GM18867 (cell line): Measurements from ENCODE around the gene FOXK1.
"Not testable (repeated sequence)": the region's sequence is repeated elsewhere in the genome, so short reads cannot be mapped to it uniquely, and the experiment has no call there.

Experiments used
- ATAC-seq: cut with Tn5 transposase; IDR thresholded peaks from one replicate; pipeline ENCODE4 v1.9.1; 2021; ENCODE audit warnings: mild to moderate bottlenecking, moderate library complexity; ENCODE audit not compliant: unreplicated experiment

The FOXK1 gene

DNA sequence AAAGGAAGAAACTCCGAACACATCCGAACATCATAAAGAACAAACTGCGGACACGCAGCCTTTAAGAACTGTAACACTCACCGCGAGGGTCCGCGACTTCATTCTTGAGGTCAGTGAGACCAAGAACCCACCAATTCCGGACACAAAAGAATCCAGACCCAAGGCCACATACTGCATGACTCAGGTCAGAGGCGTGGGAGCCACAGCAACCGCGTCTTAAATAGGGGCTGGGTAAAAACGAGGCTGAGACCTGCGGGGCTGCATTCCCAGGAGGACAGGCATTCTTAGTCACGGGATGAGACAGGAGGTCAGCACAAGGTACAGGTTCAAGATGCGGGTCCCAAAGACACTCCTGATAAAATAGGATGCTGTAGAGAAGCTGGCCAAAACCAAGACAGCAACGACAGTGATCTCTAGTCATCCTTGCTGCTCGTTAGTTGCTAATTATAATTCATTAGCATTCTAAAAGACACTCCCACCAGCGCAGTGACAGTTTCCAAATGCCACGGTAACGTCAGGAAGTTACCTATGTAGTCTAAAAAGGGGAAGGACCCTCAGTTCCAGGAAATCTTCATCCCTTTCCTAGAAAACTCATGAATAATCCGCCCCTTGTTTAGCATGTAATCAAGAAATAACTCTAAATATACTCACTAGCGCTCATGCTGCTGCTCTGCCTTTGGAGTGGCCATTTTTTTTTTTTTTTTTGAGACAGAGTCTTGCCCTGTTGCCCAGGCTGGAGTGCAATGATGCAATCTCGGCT, 112.7 kb downstream of the FOXK1 start:
- ATAC-seq: no peak

- no peak for ATAC-seq
Observed at GRCh38 chr7:4796453-4796852, 114.4 kb downstream of the FOXK1 start.

GRCh38 chr7:4797858-4798705, 116.0 kb downstream of the FOXK1 start:
- ATAC-seq: peak; percentile 80

DNA sequence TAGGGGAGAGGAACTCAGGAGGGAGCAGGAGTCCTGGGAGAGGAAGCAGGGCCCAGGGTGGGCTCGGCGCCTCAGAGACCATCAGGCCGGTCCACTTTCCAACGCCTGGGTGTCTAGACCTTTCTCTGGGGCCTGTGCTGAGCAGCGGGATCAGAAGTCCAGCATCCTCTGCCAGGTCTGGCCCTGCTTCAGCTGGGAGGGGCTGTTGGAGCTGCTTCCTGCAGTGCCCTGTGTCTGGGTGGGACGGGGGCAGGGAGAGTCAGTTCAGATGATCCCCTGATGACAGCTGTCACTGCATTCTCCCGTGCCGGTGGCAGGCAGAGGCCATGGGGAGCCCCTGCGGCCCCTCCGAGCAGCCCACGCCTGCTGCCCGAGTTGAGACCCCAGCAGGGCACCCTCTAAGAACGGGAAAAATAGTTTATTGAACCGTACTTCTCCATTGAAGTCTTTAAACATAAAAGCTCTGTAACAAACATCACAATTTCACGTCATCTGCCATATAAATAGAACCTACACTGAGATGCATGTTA, 116.7 kb downstream of the FOXK1 start:
- ATAC-seq: no peak

DNA sequence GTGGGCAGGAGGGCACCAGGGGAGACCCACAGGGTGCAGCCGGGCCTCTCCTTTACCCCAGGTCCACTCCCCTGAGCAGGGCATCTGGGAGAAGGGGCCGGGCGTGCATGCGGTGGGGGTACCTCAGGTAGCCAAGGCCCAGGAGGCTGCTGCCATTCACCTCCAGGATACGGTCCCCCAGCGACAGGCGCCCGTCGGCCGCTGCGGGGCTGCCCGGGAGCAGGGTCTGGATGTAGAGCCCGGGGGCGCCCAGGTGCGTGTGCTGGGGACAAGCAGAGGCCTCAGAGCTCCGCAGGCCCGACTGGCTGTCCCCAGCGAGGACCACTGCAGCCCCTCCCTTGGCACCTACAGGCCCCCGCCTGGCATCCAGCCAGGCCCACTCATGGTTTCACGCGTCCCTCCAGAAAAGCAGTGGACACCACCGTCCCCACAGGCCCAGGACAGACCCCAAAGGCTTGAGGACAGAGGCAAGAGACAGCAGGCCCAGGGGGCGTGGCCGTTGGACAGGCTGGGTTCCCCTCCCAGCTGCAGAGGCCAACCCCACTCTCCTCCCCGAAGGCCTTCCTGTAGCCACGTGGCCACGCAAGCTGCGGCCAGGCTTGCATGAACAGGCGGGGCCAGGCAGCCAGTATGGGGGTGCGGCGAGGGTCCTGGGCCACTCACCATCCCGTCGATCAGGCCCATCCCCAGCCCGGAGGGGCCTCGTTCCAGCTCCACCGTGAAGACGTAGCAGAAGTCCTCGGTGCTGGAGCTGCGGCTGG, 117.6 kb downstream of the FOXK1 start:
- no peak for ATAC-seq

DNA sequence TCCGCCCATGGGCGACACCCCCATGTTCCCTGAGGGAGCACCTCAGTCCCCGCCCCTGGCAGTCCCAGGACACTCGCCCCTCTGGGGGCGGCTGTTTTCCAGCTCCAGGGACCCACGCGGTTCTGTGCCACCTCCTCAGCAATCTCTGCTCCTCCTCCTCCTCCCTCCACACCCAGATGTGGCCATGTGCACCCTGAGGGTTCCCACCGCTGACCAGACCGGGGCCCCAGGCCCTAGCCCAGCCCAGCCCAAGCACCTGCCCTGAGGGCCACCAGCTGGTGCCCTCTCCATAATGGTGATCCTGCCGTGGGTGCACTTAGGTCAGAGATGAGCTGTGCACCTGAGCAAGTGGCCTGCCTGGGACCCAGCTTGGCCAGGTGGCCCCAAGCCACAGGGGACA, 118.4 kb downstream of the FOXK1 start:
- no peak for ATAC-seq

- no peak for ATAC-seq
Observed at GRCh38 chr7:4800926-4801838, 119.1 kb downstream of the FOXK1 start.

GRCh38 chr7:4801839-4802231, 119.7 kb downstream of the FOXK1 start:
- ATAC-seq: no peak

DNA sequence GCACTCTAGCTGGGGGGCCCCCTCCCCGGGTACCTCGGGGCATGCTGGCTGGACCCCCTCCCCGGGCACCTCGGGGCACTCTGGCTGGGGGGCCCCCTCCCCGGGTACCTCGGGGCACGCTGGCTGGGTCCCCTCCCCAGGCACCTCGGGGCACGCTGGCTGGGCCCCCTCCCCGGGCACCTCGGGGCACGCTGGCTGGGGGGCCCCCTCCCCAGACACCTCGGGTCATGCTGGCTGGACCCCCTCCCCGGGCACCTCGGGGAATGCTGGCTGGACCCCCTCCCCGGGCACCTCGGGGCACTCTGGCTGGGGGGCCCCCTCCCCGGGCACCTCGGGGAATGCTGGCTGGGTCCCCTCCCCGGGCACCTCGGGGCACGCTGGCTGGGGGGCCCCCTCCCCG, 120.5 kb downstream of the FOXK1 start:
- not testable (repeated sequence) for ATAC-seq

GRCh38 chr7:4803397-4804241, 121.5 kb downstream of the FOXK1 start:
- no peak for ATAC-seq

DNA sequence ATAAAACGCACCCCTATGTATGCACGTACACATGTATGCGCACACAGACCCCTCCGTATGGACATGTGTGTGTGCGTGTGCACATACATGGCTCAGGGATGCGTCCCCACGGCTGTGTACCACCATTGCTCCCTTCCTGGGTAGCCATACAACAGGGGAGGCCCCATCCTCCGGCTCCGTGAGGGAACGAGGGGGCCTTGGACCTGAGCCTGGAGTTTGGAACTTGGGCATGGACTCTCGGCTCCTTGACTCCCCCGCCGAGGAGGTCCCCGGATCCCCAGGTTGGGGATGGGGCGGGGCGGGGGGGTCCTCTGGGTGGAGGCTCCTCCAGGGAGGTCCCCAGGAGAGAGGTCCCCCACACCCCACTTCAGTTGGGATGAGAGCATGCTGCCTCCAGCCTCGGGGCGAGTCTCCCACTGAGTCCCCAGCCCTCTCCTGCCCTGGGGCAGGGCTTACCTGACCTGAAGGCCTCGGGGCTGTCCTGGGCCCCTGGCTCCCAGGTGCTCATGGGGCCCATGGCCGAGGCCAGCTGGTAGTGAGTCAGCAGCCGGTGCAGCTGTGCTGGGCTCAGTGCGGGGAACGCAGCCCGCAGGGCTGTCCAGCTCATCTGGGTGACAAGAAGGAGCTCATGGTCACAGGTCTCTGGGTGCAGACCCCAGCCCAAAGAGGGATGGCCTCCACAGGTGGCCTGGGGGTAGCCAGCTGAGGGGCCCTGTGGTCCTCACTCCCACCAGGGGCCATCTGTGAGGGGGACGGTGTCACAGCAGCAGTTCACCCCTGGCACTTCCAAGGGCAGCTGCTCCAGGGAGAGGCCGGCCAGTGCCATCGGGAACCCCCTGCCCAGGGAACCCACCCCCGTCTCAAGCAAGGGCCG, 123.3 kb downstream of the FOXK1 start:
- ATAC-seq: no peak

DNA sequence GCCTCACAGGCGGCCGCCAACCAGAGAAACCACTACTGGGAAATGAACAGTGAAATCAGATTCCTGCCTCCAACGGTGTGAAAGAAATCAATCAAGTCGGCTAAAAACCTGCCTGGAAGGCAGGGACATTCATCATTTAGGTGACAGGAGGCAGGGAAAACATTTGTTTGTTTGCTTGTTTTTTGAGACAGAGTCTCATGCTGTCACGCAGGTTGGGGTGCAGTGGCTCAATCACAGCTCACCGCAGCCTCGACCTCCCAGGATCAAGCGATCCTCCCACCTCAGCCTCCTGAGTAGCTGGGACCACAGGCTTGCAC, 123.8 kb downstream of the FOXK1 start:
- no peak for ATAC-seq

GRCh38 chr7:4806983-4807597, 125.0 kb downstream of the FOXK1 start:
- ATAC-seq: no peak

DNA sequence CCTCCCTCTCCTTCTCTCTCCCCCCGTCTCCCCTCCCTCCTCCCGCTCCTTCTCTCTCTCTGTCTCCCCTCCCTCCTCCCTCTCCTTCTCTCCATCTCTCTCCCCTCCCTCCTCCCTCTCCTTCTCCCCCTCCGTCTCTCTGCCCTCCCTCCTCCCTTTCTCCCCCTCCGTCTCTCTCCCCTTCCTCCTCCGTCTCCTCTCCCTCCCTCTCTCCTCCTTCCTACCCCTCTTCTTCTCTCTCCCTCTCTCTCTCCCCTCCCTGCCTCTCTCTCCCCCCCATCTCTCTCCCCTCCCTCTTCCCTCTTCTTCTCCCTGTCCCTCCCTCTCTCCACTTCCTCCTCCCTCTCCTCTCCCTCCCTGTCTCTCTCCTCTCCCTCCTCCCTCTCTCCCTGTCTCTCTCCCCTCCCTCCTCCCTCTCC, 125.5 kb downstream of the FOXK1 start:
- no peak for ATAC-seq

DNA sequence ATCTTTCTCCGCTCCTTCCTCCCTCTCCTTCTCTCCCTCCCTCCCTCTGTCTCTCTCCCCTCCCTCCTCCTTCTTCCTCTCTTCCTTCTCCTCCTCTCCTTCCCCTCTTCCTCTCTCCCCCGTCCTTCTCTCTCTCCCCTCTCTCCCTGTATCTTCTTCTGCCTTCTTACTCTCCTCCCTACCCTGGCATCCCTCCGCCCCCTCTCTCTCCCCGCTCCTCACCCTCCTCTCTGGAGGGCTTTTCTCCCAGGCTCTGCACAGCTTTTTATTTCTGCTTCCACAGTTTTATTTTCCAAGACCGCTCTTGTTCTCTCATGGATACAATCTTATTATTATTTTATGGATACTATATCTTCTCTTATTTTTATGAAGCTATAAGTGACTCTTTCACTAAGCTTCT, 125.9 kb downstream of the FOXK1 start:
- no peak for ATAC-seq

DNA sequence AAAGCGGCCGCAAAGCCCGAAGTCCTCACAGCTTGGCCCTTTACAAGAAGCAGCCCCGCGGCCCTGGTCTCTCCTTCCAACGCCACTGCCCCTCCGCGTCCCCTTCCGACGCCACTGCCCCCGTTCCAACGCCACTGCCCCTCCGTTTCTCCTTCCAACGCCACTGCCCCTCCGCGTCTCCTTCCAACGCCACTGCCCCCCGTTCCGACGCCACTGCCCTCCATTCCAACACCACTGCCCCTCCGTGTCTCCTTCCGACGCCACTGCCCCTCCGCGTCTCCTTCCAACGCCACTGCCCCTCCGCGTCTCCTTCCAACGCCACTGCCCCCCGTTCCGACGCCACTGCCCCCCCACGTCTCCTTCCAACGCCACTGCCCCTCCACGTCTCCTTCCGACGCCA, 126.5 kb downstream of the FOXK1 start:
- ATAC-seq: no peak

DNA sequence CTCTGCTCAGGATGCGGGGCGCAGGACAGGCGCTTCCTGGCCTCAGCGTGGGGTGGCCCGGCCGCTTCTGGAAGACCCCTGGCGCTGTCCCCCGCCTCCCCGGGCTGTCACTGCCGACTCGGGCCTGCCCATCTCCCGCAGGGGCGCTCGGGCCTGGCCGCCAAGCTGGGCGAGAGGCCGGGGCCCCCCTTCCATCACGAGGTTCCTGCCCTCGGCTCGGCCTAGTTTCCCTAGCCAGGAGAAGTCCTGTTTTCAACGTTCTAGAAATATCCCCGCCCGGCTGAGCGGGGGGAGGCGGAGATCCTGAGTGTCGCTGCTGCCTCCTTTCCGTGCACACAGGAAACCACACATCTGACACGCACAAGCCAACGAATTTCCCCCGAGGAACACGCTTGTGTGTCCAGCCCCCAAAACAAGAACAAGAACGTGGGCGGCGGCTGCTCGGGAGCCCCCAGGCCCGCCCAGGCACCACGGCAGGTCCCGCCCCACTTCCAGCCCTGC, 127.0 kb downstream of the FOXK1 start:
- ATAC-seq: no peak

GRCh38 chr7:4809666-4810065, 127.6 kb downstream of the FOXK1 start:
- ATAC-seq: no peak
